Measurements from ENCODE around the gene PDCL3. TPM values are rescaled to one million over a fixed set of nuclear protein-coding genes. Genes with fewer than 3 reads are reported as not detected.

The PDCL3 gene
- total and polyA plus RNA-seq, 2 donors from 2014 or later: 20.1 to 29.8 TPM

DNA sequence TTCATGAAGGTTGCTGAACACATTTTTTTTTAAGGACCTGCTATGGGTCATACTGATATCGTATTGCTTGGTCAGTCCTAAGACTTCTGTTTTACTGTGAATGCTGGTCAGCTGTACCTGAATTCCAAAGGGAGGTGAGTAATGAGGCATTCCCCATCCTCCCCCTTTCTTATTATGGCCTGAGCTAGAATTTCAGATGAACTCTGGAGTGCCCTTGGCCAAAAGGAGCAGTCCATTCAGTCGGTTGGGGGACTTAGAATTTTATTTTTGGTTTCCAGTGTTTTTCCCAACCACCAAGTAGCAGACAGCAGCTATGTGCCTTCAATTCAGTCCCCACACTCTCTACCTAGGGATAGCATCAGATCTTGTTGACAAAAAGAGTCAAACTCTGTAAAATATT is 26.9 kb upstream of the PDCL3 start:
- intact Hi-C loops (cut with DNase I): no loop called here
- no peaks in the 10 kb centered on the region for H3K4me1 ChIP-seq (ENCODE audit: control insufficient read depth in 2 of 3, insufficient read depth in 2 of 3, low read depth in 1 of 3, low read length in 3 of 3)
- H3K9ac ChIP-seq (ENCODE audit: low read length in 3 of 3): no peak overlapping the region
- H3K36me3 ChIP-seq (ENCODE audit: control insufficient read depth in 2 of 3, insufficient read depth in 3 of 3, low read length in 3 of 3): no peaks in the 10 kb centered on the region
- no peak for TF ChIP-seq CTCF (IDR thresholded peaks at IDR 0.05; ENCODE audit: borderline replicate concordance, extremely low read depth, insufficient read depth)
- no peak overlapping the region for H3K27ac ChIP-seq (ENCODE audit: low read depth in 2 of 2, low read length in 2 of 2)
- DNase-seq: peak in 3 of 5 donors; percentile 10 to 54 (median 47)
- no peaks in the 10 kb centered on the region for H3K9me3 ChIP-seq (ENCODE audit: control insufficient read depth in 2 of 3, insufficient read depth in 1 of 3, low read length in 3 of 3)
- H3K4me3 ChIP-seq (ENCODE audit: low read length in 3 of 3): no peak overlapping the region
- FAIRE-seq: no peak
- H3K27me3 ChIP-seq (ENCODE audit: control insufficient read depth, insufficient read depth, low read length): no peaks in the 10 kb centered on the region

DNA sequence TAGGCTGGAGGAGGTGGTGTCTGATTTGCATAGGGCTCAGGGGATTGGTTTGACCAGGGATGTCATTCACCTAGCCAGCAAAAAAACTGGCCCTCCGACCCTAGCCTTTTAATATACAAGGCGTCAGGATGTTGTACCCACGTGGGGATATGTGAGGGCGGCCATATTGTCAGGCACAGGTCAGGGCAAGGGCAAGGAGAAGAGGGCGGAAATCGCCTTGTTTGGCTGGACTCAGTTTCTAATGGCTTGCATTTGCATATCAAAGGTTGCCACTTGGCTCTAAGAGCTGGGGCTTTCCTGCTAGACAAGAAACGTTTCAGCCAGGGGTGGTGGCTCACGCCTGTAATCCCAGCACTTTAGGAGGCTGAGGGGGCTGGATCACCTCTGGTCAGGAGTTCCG is 24.9 kb upstream of the PDCL3 start:
- no peak for FAIRE-seq
- no peak for TF ChIP-seq CTCF (IDR thresholded peaks at IDR 0.05; ENCODE audit: borderline replicate concordance, extremely low read depth, insufficient read depth)
- intact Hi-C loops (cut with DNase I): no loop called here

DNA sequence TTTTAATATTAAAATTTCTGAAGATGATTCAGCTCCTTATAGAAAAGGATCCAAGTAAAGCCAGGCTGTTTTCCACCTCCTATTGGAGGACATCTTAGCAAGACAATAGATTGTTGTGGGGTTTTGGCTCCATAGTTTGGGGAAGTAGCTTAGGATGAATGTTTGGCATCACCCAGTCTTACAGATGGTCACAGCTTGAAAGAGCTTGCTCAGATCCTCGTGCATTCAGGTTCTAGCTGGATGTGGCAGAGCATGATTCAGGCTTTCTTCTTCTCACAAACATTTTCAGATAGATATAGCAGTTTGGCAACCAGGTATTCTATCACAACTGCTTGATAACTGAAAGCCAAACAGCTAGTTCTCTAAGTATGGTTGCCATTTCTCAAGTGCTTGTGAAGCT is 23.6 kb upstream of the PDCL3 start:
- Histone ChIP-seq H3K27ac (ENCODE audit: low read depth in 2 of 2, low read length in 2 of 2) (no peak overlapping the region), H3K4me3 (ENCODE audit: low read length in 3 of 3) (no peak overlapping the region), H3K4me1 (ENCODE audit: control insufficient read depth in 2 of 3, insufficient read depth in 2 of 3, low read depth in 1 of 3, low read length in 3 of 3) (no peaks in the 10 kb centered on the region), H3K9me3 (ENCODE audit: control insufficient read depth in 2 of 3, insufficient read depth in 1 of 3, low read length in 3 of 3) (no peaks in the 10 kb centered on the region), H3K27me3 (ENCODE audit: control insufficient read depth, insufficient read depth, low read length) (no peaks in the 10 kb centered on the region), H3K9ac (ENCODE audit: low read length in 3 of 3) (no peak overlapping the region), H3K36me3 (ENCODE audit: control insufficient read depth in 2 of 3, insufficient read depth in 3 of 3, low read length in 3 of 3) (no peaks in the 10 kb centered on the region)
- no peak for TF ChIP-seq CTCF (IDR thresholded peaks at IDR 0.05; ENCODE audit: borderline replicate concordance, extremely low read depth, insufficient read depth)
- intact Hi-C loops (cut with DNase I): no loop called here
- DNase-seq (no peak), FAIRE-seq (no peak)

More for the DNA sequence above, 24.9 kb upstream of the PDCL3 start:
- Histone ChIP-seq H3K36me3 (ENCODE audit: control insufficient read depth in 2 of 3, insufficient read depth in 3 of 3, low read length in 3 of 3) (no peaks in the 10 kb centered on the region), H3K4me1 (ENCODE audit: control insufficient read depth in 2 of 3, insufficient read depth in 2 of 3, low read depth in 1 of 3, low read length in 3 of 3) (no peaks in the 10 kb centered on the region), H3K9me3 (ENCODE audit: control insufficient read depth in 2 of 3, insufficient read depth in 1 of 3, low read length in 3 of 3) (no peaks in the 10 kb centered on the region), H3K9ac (ENCODE audit: low read length in 3 of 3) (no peak overlapping the region), H3K27me3 (ENCODE audit: control insufficient read depth, insufficient read depth, low read length) (no peaks in the 10 kb centered on the region), H3K27ac (ENCODE audit: low read depth in 2 of 2, low read length in 2 of 2) (no peak overlapping the region), H3K4me3 (ENCODE audit: low read length in 3 of 3) (no peak overlapping the region)
- DNase-seq: no peak

- Histone ChIP-seq H3K9me3 (ENCODE audit: control insufficient read depth in 2 of 3, insufficient read depth in 1 of 3, low read length in 3 of 3) (no peaks in the 10 kb centered on the region), H3K36me3 (ENCODE audit: control insufficient read depth in 2 of 3, insufficient read depth in 3 of 3, low read length in 3 of 3) (no peaks in the 10 kb centered on the region), H3K4me3 (ENCODE audit: low read length in 3 of 3) (no peak overlapping the region), H3K27ac (ENCODE audit: low read depth in 2 of 2, low read length in 2 of 2) (no peak overlapping the region), H3K27me3 (ENCODE audit: control insufficient read depth, insufficient read depth, low read length) (no peaks in the 10 kb centered on the region), H3K4me1 (ENCODE audit: control insufficient read depth in 2 of 3, insufficient read depth in 2 of 3, low read depth in 1 of 3, low read length in 3 of 3) (no peaks in the 10 kb centered on the region), H3K9ac (ENCODE audit: low read length in 3 of 3) (no peak overlapping the region)
- no peak for DNase-seq
- no peak for FAIRE-seq
- no peak for TF ChIP-seq CTCF (IDR thresholded peaks at IDR 0.05; ENCODE audit: borderline replicate concordance, extremely low read depth, insufficient read depth)
- intact Hi-C loops (cut with DNase I): no loop called here
These were observed 21.4 kb upstream of the PDCL3 start for GRCh38 chr2:100541404-100541803.
